Tibial nerve (tissue), 4 donors: ENCODE measurements around the gene TBC1D5.

ENCODE experiments used
- CTCF ChIP-seq, 5 experiments: fragments of 200-600 bp in 3 of 5; fragments of 450-650 bp in 2 of 5; sonication (generic) in 3 of 5; IDR thresholded peaks; one replicate each; pipeline ENCODE4 v1.5.1; 2016 to 2019; ENCODE audit warnings: antibody characterized with exemption in 5 of 5, mild to moderate bottlenecking in 3 of 5, moderate library complexity in 2 of 5
- EP300 ChIP-seq, 2 donors: sonication (generic); formaldehyde crosslinking; IDR thresholded peaks; one replicate each; pipeline ENCODE4 v1.6.1; 2017; ENCODE audit warnings: antibody characterized with exemption in 2 of 2, mild to moderate bottlenecking in 1 of 2
- POLR2A ChIP-seq, 2 donors: fragments of 450-650 bp; IDR thresholded peaks; one replicate each; pipeline ENCODE4 v1.6.1; 2017; ENCODE audit warnings: antibody characterized with exemption in 2 of 2, mild to moderate bottlenecking in 2 of 2, moderate library complexity in 2 of 2

GRCh38 chr3:17557749-17558463 is 184.5 kb downstream of the TBC1D5 start:
- no peak for TF ChIP-seq EP300 (IDR thresholded peaks at IDR 0.05)
- TF ChIP-seq CTCF (IDR thresholded peaks at IDR 0.05): no peak
- TF ChIP-seq POLR2A (IDR thresholded peaks at IDR 0.05): no peak
